Keratinocyte (primary cell): ENCODE results near the gene SLC36A3. TPM values are rescaled to one million over a fixed set of nuclear protein-coding genes. Genes with fewer than 3 reads are reported as not detected.
A peak's percentile ranks its signal among the peaks of the same experiment; 100 is the strongest.

Experiments used
- DNase-seq: peaks from one replicate; pipeline ENCODE4 v3.0.0-alpha.2; 2011; ENCODE audit warnings: low read depth, missing footprints, low spot score
- FAIRE-seq: peaks from 2 replicates; lab custom pipeline; 2011; peaks lifted over from hg19 to GRCh38; lab: Jason Lieb, UNC
- H2AFZ ChIP-seq: 2 replicates; pipeline ENCODE4 v1.6.0; 2012; ENCODE audit warnings: low read length, control low read depth, inconsistent platforms; ENCODE audit not compliant: control insufficient read depth
- H3K27ac ChIP-seq: 2 replicates; pipeline ENCODE4 v1.5.1; 2011; ENCODE audit warnings: low read length; ENCODE audit not compliant: control insufficient read depth, insufficient read depth
- H3K27me3 ChIP-seq: 3 replicates; pipeline ENCODE4 v1.6.0; 2011; ENCODE audit warnings: low read length; ENCODE audit not compliant: control insufficient read depth, insufficient read depth; ENCODE audit errors: extremely low read depth
- H3K36me3 ChIP-seq, 2 experiments: 2 replicates in 1 of 2; 3 replicates in 1 of 2; pipeline ENCODE4 v1.5.1; 2011; ENCODE audit warnings: low read length in 2 of 2, mild to moderate bottlenecking in 1 of 2; ENCODE audit not compliant: control insufficient read depth in 2 of 2, insufficient read depth in 2 of 2; ENCODE audit errors: extremely low read depth in 1 of 2
- H3K4me1 ChIP-seq: 3 replicates; pipeline ENCODE4 v1.5.1; 2011; ENCODE audit warnings: low read length; ENCODE audit not compliant: control insufficient read depth, insufficient read depth; ENCODE audit errors: extremely low read depth
- H3K4me2 ChIP-seq: 3 replicates; pipeline ENCODE4 v1.6.0; 2011; ENCODE audit warnings: low read depth, low read length; ENCODE audit not compliant: control insufficient read depth, insufficient read depth; ENCODE audit errors: extremely low read depth
- H3K4me3 ChIP-seq, 3 experiments: fragments of 200-600 bp in 1 of 3; sonication (generic) in 1 of 3; 2 replicates in 2 of 3; 3 replicates in 1 of 3; pipeline ENCODE4 v1.5.1; 2011 to 2016; ENCODE audit warnings: low read length in 3 of 3, mild to moderate bottlenecking in 3 of 3, control low read depth in 2 of 3, inconsistent platforms in 1 of 3, low read depth in 1 of 3, mixed read lengths in 1 of 3, mixed run types in 1 of 3, moderate library complexity in 1 of 3; ENCODE audit not compliant: control insufficient read depth in 2 of 3, insufficient read depth in 2 of 3; ENCODE audit errors: extremely low read depth in 1 of 3
- H3K79me2 ChIP-seq: 2 replicates; pipeline ENCODE4 v1.6.0; 2012; ENCODE audit warnings: low read length; ENCODE audit not compliant: control insufficient read depth, insufficient read depth
- H3K9ac ChIP-seq: 3 replicates; pipeline ENCODE4 v1.6.0; 2011; ENCODE audit warnings: low read length; ENCODE audit not compliant: control insufficient read depth, insufficient read depth; ENCODE audit errors: extremely low read depth
- H3K9me1 ChIP-seq: 3 replicates; pipeline ENCODE4 v1.6.0; 2011; ENCODE audit warnings: low read length; ENCODE audit not compliant: control insufficient read depth, insufficient read depth; ENCODE audit errors: extremely low read depth
- H3K9me3 ChIP-seq: 2 replicates; pipeline ENCODE4 v1.5.1; 2012; ENCODE audit warnings: low read depth, low read length; ENCODE audit not compliant: control insufficient read depth
- H4K20me1 ChIP-seq: 3 replicates; pipeline ENCODE4 v1.6.0; 2011; ENCODE audit warnings: low read length; ENCODE audit not compliant: control insufficient read depth, insufficient read depth; ENCODE audit errors: extremely low read depth
- EZH2 ChIP-seq: IDR thresholded peaks from one replicate; pipeline ENCODE4 v1.6.1; 2012; ENCODE audit warnings: inconsistent platforms, mild to moderate bottlenecking, low read length, moderate library complexity
- dilution Hi-C: fragments of 300-500 bp; cut with MboI; formaldehyde crosslinking; loops from one replicate; pipeline ENCODE4 v1.7.0; 2020; ENCODE audit warnings: low sequenced_read_pairs; ENCODE audit not compliant: extremely low pct_ligation_motif_present
- polyA plus RNA-seq, 5 experiments: library from polyadenylated mRNA; depleted of rRNA in 3 of 5; stranded (reverse) in 3 of 5; stranded (forward) in 1 of 5; unstranded in 1 of 5; fragments of >200 nt; gene quantifications; 1 replicate in 1 of 5; 2 replicates in 3 of 5; 3 replicates in 1 of 5; pipeline versions ENCODE4 v1.2.1 to v1.2.3, GENCODE V29; 2011 to 2012; ENCODE audit warnings: missing spikeins in 2 of 5, low read depth in 1 of 5, low replicate concordance in 1 of 5
- TF ChIP-seq, protein P1 (sequence below), 3 experiments: IDR thresholded peaks in 1 of 3; conservative IDR thresholded peaks in 1 of 3; optimal IDR thresholded peaks in 1 of 3; 2 replicates in 2 of 3; 3 replicates in 1 of 3; pipeline versions ENCODE3 to v1.5.1; 2011; ENCODE audit warnings: low read length in 3 of 3, mild to moderate bottlenecking in 3 of 3, moderate library complexity in 2 of 3, control low read depth in 1 of 3, inconsistent platforms in 1 of 3; ENCODE audit not compliant: insufficient read depth in 2 of 3; ENCODE audit errors: extremely low read depth in 1 of 3

The SLC36A3 gene
- polyA plus RNA-seq, 1 donor (not counting 4 experiments of a cell fraction or from before 2014, with no cell fraction given), result not detected

- Histone ChIP-seq H3K27ac (no peak overlapping the region), H3K27me3 (no peaks in the 10 kb centered on the region), H4K20me1 (no peaks in the 10 kb centered on the region), H3K4me2 (no peak overlapping the region), H3K79me2 (peaks cover under 1% of the 10 kb centered on the region), H3K36me3 (peaks cover 24 to 28% of the 10 kb centered on the region in 2 experiments), H3K9ac (no peak overlapping the region), H3K4me1 (peaks cover 5% of the 10 kb centered on the region), H3K9me3 (no peaks in the 10 kb centered on the region), H3K4me3 (no peak overlapping the region), H3K9me1 (no peaks in the 10 kb centered on the region), H2AFZ (no peak overlapping the region)
- DNase-seq (no peak), FAIRE-seq (peak; percentile 29)
- TF ChIP-seq, protein P1, sequence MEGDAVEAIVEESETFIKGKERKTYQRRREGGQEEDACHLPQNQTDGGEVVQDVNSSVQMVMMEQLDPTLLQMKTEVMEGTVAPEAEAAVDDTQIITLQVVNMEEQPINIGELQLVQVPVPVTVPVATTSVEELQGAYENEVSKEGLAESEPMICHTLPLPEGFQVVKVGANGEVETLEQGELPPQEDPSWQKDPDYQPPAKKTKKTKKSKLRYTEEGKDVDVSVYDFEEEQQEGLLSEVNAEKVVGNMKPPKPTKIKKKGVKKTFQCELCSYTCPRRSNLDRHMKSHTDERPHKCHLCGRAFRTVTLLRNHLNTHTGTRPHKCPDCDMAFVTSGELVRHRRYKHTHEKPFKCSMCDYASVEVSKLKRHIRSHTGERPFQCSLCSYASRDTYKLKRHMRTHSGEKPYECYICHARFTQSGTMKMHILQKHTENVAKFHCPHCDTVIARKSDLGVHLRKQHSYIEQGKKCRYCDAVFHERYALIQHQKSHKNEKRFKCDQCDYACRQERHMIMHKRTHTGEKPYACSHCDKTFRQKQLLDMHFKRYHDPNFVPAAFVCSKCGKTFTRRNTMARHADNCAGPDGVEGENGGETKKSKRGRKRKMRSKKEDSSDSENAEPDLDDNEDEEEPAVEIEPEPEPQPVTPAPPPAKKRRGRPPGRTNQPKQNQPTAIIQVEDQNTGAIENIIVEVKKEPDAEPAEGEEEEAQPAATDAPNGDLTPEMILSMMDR (optimal IDR thresholded peaks at IDR 0.05 in 1 of 3, IDR thresholded peaks at IDR 0.05 in 1 of 3, conservative IDR thresholded peaks at IDR 0.05 in 1 of 3; ENCODE audit: extremely low read depth in 1 of 3, insufficient read depth in 2 of 3, low read length in 3 of 3), result no peak
- no peak for TF ChIP-seq EZH2
- dilution Hi-C loops, result no loop called here
Observed at GRCh38 chr5:151270599-151270998, 33.0 kb downstream of the SLC36A3 start.

GRCh38 chr5:151267491-151268260 lies 35.9 kb downstream of the SLC36A3 start:
- no peak for FAIRE-seq
- TF ChIP-seq, protein P1 (optimal IDR thresholded peaks at IDR 0.05 in 1 of 3, IDR thresholded peaks at IDR 0.05 in 1 of 3, conservative IDR thresholded peaks at IDR 0.05 in 1 of 3; ENCODE audit: extremely low read depth in 1 of 3, insufficient read depth in 2 of 3, low read length in 3 of 3), result no peak
- no peak for TF ChIP-seq EZH2
- Histone ChIP-seq H3K36me3 (peaks cover 30 to 31% of the 10 kb centered on the region in 2 experiments), H3K9me3 (no peaks in the 10 kb centered on the region), H3K4me1 (peaks cover 24% of the 10 kb centered on the region), H3K9me1 (no peaks in the 10 kb centered on the region), H3K4me3 (no peak overlapping the region), H3K79me2 (peaks cover 7% of the 10 kb centered on the region), H3K4me2 (no peak overlapping the region), H2AFZ (no peak overlapping the region), H3K27ac (no peak overlapping the region), H4K20me1 (no peaks in the 10 kb centered on the region), H3K9ac (no peak overlapping the region), H3K27me3 (no peaks in the 10 kb centered on the region)
- dilution Hi-C loops, result no loop called here
- DNase-seq, result no peak
